NCI-H69 (cell line): ENCODE results near the gene CEP164.
A peak's percentile ranks its signal among the peaks of the same experiment; 100 is the strongest.
"Not testable (repeated sequence)": the region's sequence is repeated elsewhere in the genome, so short reads cannot be mapped to it uniquely, and the experiment has no call there.

Source experiments
- DNase-seq: peaks from one replicate; lab custom pipeline; 2025; lab: John Stamatoyannopoulos, UW

CEP164 gene

GRCh38 chr11:117395476-117395875 lies 67.8 kb downstream of the CEP164 start:
- DNase-seq, result no peak

- DNase-seq, result no peak
Observed at GRCh38 chr11:117396970-117397369, 69.3 kb downstream of the CEP164 start.

- DNase-seq, result not testable (repeated sequence)
Observed at GRCh38 chr11:117398618-117399017, 71.0 kb downstream of the CEP164 start.

- DNase-seq, result not testable (repeated sequence)
Observed at GRCh38 chr11:117399100-117399840, 71.6 kb downstream of the CEP164 start.

GRCh38 chr11:117405898-117406297 lies 78.2 kb downstream of the CEP164 start:
- not testable (repeated sequence) for DNase-seq

GRCh38 chr11:117407016-117407415 lies 79.4 kb downstream of the CEP164 start:
- DNase-seq, result no peak

- DNase-seq, result no peak
Observed at GRCh38 chr11:117408356-117408755, 80.7 kb downstream of the CEP164 start.

GRCh38 chr11:117409511-117409910 lies 81.9 kb downstream of the CEP164 start:
- no peak for DNase-seq

GRCh38 chr11:117410238-117410637 lies 82.6 kb downstream of the CEP164 start:
- DNase-seq, result peak; percentile 47

- peak; percentile 99 for DNase-seq
Observed at GRCh38 chr11:117410861-117411710, 83.4 kb downstream of the CEP164 start.

GRCh38 chr11:117411736-117412135 lies 84.1 kb downstream of the CEP164 start:
- DNase-seq, result no peak

GRCh38 chr11:117412176-117412575 lies 84.5 kb downstream of the CEP164 start:
- DNase-seq, result no peak

- peak; percentile 21 for DNase-seq
Observed at GRCh38 chr11:117412653-117413275, 85.1 kb downstream of the CEP164 start.

GRCh38 chr11:117413616-117414015 lies 86.0 kb downstream of the CEP164 start:
- no peak for DNase-seq

GRCh38 chr11:117414724-117415123 lies 87.1 kb downstream of the CEP164 start:
- DNase-seq, result no peak

- DNase-seq, result no peak
Observed at GRCh38 chr11:117415358-117415896, 87.8 kb downstream of the CEP164 start.

- no peak for DNase-seq
Observed at GRCh38 chr11:117417342-117417741, 89.7 kb downstream of the CEP164 start.

- no peak for DNase-seq
Observed at GRCh38 chr11:117417856-117418255, 90.2 kb downstream of the CEP164 start.

GRCh38 chr11:117418737-117419481 lies 91.3 kb downstream of the CEP164 start:
- no peak for DNase-seq

- no peak for DNase-seq
Observed at GRCh38 chr11:117419482-117420142, 92.0 kb downstream of the CEP164 start.

- DNase-seq, result no peak
Observed at GRCh38 chr11:117420143-117420485, 92.5 kb downstream of the CEP164 start.
